Stimulated activated CD4-positive, alpha-beta T cell treated with anti-CD3 and anti-CD28 coated beads, Interleukin-15, amount 100 ng/mL, for 48 hours (primary cell): Measurements from ENCODE around the gene DMBX1.

Experiments used
- DNase-seq, 2 donors: peaks; one replicate each; pipeline ENCODE4 v3.0.0-alpha.2; 2020; ENCODE audit warnings: low read depth in 2 of 2

The DMBX1 gene

GRCh38 chr1:46459315-46459714, 30.3 kb upstream of the DMBX1 start:
- no peak for DNase-seq

DNA sequence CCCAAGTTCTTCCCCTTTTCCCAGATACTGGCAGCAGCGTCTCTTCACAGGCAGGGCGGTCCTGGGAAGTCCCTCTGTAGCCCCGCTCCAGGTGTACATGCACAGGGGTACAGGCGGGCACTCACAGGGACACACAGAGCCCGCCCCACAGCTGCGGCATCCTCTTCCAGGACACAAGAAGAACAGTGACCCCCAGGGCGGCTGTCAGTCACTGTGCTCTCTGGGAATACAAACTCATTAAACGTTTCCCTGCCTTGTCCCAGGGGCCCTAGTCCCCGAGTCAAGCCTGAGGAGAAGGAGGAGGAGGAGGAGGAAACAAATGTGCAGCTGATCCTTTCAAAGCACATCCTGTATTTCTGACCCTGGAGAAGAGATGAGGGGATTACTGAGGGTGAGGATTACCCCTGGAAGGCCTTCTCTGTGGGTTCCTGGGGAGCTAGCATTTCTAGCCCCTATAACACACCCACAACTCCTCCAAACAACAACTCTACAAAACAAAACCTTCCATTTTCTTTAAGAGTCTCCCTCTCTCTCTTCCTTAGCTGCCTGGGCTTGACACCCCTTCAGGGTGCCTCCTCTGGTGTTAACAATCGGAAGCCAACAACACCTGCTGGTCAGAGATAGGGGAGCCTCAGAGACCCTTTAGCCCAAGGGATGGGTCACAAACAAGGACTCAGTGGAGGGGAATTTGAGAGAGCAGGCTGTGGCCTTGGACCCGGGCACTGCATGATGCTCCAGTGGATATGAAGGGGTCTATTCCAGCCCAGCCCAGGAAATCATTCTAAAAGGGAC, 28.4 kb upstream of the DMBX1 start:
- DNase-seq: no peak

DNA sequence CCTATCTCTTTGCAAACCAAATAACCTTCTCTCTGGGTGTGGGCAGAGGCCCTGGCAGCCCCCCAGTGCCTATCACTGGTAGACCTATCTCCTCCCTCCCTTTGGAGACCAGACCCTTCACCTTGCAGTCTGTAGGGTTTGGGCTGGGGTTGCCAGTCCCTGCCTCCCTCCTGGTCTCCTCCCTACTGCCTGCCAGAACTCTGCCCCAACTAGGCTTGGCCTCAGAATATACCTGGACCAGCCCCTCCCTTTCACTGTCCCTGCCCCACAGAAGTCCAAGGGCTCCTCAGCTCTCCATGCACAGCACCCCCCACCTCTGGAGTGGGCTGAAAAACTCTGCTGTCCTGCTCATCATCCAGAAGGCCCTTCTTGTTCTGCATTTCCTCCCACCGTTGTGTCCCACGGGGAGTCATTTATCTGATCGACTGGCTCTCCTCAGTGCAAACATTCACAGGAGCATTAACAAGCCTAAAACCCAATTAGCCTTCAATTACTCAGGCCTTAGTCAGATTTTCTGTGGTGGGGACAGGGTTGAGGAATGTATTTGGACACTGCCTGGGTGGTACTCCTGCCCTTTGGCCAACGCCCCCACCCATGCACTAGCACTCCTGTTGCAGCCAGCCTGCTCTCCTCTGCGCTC, 27.7 kb upstream of the DMBX1 start:
- no peak for DNase-seq

DNA sequence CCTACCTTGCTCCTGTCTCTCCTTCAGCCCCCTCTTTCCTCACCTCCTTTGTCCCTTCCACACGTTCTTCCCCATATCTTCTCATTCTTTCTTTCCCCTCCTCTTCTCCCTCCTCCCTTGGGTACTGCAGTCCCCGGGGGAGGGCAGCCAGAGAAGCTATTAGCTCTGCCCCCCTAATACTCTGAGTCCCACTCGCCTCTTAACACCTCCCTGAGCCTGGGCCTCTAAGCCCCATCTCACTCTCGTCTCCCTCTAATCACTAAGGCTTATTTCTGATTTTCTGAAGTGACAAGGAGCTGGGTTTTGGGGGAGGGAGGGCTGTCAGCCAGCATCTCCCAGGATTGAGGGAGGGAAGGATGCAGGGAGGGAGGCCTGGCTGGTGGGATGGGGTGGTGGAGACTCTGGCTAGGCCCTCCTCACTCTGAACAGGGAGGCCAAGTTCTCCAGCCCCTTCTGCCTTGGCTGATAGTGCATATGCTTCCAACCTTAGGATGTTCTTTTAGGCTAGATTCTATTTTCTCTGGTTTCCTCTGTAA, 25.6 kb upstream of the DMBX1 start:
- no peak for DNase-seq

DNA sequence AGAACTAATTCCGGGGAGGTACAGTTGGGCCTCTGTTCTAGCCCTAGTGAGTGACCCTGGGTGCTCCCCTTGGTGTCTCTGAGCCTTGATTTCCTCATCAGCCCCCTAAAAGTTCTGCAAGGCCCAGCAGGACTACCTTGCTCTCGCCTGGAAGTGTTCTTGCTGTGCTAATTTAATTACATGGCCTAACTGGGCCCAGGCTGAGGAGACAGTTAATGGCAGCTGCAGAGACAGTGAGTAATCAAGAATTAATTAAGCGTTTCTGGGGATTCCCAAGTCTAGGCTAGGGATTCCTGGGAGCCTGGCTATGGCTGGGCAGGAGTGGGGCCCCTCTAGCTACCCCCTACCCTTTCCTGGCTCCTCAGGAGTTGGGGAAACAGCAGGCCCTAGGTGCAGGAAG, 24.7 kb upstream of the DMBX1 start:
- DNase-seq: no peak

- DNase-seq: no peak
These were observed 23.6 kb upstream of the DMBX1 start for GRCh38 chr1:46465981-46466476.

DNA sequence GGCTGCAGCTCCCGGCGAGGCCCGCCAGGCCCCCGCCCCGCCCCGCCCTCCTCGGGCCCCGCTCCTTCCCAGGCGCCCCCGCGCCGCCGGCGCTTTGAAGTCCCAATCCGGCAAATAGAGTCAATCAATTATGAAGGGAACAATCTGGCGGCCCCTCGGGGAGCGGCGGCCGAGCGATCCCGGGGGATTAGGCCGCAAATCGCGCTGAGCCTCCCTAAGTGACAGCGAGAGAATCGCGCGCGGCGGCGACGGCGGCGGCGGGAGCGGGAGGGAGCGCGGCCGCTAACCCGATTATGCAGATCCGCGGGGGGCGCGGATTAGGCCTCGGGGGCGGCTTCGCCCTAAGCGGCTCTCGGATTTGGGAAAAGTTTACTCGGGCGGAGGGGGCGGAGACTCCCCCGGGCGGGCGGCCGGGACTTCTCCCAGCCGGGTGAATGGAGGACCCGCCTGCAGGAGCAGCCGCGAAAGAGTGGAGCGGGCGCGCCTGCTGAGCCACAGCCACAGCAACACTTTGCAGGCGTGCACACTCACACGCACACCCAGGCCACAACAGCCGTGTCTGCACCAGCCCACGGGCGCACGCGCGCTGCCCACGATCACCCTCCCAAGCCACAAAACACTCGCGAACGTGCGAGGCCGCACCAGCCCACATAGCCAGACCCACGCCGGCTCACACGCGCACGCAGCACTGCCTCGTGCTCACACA, 23.0 kb upstream of the DMBX1 start:
- no peak for DNase-seq

DNA sequence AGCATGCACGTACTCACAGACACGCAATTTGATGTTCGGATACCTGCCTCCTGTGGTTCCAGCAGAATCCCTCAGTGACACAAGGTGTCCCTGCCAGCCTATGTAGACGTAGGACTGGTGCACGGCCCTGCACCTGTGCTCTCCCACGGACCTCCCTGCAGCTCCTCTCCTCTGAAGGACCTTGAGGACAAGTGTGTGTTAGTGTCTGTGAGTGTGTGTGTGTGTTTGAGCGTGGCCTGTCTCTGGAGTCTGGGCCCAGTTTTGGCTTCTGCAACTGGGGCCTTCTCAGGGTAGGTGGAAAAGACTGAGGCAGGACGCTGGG, 22.5 kb upstream of the DMBX1 start:
- DNase-seq: no peak

- no peak for DNase-seq
These were observed 19.8 kb upstream of the DMBX1 start for GRCh38 chr1:46469881-46470280.

DNA sequence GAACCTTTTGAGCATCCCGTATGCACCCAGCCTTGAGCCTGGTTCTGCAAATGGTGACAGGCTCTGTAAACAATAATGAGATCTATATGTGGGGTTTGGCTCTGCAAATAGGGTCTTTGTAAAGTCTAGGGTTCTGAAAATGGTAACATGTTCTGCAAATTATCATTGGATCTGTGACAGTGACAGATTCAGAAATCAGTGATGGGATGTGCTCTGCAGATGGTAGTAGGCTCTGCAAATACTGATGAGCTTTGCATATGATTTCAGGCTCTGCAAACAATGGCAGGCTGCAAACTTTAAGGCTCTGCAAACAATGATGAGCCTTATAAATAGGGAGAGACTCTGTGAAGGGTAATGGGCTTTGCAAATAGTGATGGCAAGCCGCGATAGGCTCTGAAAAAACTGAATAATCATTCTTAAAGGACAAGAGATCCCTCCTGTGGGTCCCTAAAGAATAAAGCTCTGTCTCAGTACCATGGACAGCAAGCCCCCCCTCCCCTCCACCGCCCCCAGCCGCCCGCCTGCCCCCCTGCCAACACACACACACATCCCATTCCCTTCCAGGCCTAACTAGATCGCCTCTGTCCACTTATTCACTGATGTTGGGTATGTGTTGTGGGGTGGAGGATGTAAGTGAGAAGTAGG, 17.7 kb upstream of the DMBX1 start:
- DNase-seq: no peak

DNA sequence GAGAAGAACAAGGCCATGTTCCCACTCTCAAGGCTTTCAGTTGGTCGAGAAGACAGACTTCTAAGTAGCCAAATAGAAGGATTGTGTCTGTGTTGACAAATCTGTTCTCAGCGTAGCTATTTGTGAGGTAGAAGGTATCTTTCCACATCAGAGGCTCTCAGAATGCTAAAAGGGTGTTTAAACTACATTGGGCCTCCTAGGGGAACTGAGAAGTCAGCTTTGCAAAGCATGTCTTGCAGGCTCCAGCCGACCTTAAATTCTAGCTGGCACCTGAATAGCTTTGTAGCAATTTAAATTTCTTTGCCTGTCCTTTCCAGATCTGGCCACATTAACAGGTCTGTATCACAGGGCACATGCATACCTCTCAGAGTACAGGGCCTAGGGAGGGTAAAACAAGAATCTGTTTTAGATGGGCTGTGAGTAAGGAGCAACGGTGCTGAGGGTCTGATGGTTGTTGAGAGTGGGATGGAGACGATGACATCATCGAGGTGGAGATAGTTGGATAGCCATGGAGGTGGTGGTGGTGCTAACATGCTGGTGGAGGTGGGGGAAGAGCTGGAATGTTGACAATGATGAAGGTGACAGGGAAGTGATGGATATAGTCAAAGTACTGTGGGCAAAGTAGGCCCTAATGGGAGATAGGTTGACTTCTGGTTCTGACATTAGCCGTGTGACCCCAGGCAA, 17.0 kb upstream of the DMBX1 start:
- DNase-seq: no peak

GRCh38 chr1:46473991-46474390, 15.6 kb upstream of the DMBX1 start:
- DNase-seq: no peak

DNA sequence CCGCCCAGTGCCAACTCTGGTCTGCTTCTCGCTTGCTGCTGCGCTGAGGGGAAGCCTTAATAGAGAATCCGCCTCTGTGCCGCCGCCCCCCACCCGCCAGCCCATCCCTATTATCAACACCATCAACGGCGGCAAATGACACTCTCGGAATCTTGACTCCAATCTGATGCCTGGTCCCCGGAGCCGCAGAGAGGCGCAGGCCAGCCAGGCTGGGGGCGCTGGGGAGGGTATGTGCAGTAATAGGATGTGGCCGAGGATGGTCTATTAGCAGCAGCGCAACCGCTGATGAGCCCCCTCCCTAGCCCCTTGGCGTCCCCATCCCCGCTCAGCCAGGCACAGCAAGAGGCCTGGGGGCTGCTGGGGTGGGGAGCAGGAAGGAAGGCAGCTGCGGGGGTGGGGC, 15.1 kb upstream of the DMBX1 start:
- DNase-seq: no peak

- DNase-seq: no peak
These were observed 13.0 kb upstream of the DMBX1 start for GRCh38 chr1:46476673-46477072.

GRCh38 chr1:46477153-46477929, 12.3 kb upstream of the DMBX1 start:
- DNase-seq: peak; percentile 56 to 68

DNA sequence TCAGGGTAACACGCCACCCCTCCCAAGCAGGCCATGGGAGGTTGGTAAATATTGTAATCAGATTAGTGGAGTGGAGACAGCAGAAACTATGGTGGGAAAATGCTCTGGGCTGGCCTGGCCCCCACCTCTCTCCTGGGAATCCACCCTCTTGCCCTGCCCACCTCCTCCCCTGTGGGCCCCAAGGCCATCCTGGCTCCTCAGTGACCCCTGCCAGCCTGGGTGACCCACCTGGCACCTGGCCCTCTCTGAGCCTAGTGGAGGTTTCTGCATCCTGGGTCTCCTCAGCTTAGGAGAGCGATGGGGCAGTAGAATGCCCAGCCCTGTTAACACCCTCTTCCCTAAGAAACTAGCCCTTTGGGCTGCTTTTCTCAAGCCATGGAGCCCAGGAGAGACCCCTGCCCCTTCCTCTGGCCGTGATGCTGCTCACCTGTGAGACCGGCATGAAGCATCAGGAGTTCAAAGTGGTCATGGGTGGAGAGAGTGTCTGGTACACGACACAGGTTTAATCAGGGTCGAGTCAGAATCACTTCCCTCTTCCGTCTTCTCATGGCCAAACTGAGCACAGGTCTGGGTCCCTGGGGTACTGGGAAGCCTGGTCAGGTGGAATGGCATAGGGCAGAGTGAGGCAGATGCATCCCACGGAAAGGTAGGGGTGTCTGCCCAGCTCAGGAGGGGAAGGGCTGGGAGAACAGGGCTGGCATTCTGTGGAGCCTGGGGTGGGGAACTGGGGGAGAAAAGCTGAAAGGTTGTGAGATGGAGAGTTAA, 10.7 kb upstream of the DMBX1 start:
- no peak for DNase-seq

DNA sequence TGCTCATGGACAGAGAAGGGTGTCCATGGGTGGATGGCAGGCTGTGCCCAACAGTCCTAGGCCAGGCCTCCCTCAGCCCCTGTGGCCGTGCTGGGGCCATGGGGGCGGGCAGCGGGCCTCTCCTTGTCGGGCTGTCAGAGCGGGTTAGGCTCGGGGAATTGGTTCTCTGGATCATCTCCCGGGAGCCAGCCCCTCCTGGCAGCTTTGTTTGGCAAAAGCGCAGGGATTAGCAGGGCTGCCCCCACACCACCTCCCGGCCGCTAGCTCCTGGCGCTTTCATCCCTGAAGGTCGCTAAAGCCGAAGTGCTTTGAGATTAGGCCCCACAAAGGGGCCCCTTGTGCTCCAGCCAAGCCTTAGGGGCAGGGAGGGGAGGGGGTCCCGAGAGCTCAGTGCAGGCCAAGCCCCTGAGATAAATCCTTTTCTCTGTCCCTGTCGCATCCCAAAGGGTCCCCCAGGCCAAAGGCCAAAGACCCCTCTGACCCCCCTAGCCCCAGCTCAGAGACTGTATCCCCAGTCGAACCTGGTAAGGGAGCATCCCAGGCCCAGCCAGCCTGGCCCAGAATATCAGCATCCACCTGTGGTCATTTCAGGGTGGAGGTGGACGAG, 9.8 kb upstream of the DMBX1 start:
- no peak for DNase-seq

DNA sequence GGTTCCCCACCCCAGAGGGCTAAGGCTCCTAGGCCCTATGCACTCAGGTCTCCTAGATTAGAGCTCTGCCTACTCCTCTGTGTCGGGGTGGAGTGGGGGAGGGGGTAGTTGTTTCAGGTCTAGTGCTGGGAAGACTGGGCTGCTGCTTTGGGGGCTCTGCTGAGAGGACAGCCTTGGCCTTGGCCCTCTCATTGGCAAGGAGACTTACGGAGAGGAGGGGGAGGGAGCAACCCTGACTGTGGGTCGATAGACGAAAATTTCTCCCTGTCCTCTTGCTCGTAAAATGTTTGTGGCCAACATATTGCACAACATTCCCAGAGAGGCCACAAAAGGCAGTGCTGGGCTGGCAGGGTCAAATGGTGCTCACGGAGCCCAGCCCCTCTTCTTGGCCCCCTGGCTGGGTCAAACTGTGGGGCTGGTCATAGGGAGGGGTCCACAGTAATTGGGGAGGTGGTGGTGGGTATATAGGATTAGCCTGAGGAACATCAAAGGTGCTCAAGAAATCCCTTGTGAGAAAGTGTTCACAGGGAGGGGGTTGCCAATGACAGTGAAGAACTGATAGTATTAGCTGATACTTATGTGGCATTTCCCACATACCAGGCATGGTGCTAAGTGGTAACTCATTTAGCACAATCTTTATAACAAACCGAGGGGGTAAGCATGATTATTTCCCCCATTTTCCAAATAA, 8.5 kb upstream of the DMBX1 start:
- no peak for DNase-seq

DNA sequence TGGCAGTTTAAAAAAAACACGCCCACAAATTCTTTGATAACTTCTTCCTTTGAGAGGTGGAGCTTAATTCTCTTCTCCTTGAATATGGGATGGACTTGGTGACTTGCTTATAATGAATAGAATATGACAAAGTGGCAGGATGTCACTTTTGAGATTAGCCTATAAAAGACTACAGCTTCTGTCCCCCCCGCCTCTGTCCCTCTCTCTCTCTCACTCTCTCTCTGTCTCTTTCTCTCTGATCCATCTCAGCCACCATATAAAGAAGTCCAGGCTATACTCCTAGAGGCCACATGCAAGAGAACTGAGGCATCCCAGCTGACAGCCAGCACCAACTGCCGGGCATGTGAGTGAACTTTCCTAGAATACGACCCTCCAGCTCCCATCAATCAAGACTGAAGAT, 7.7 kb upstream of the DMBX1 start:
- no peak for DNase-seq
